ENCODE data around the gene OR5M8.

GRCh38 chr11:56513280-56513679, 22.1 kb upstream of the OR5M8 start:
- TF ChIP-seq, protein P1, sequence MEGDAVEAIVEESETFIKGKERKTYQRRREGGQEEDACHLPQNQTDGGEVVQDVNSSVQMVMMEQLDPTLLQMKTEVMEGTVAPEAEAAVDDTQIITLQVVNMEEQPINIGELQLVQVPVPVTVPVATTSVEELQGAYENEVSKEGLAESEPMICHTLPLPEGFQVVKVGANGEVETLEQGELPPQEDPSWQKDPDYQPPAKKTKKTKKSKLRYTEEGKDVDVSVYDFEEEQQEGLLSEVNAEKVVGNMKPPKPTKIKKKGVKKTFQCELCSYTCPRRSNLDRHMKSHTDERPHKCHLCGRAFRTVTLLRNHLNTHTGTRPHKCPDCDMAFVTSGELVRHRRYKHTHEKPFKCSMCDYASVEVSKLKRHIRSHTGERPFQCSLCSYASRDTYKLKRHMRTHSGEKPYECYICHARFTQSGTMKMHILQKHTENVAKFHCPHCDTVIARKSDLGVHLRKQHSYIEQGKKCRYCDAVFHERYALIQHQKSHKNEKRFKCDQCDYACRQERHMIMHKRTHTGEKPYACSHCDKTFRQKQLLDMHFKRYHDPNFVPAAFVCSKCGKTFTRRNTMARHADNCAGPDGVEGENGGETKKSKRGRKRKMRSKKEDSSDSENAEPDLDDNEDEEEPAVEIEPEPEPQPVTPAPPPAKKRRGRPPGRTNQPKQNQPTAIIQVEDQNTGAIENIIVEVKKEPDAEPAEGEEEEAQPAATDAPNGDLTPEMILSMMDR (IDR thresholded peaks at IDR 0.05): no peak
- TF ChIP-seq EP300 (IDR thresholded peaks at IDR 0.05) (no peak), POLR2A (IDR thresholded peaks at IDR 0.05; ENCODE audit: low read length) (no peak), NPAS2 (CRISPR knock-in tag; IDR thresholded peaks at IDR 0.05; ENCODE audit: borderline replicate concordance) (no peak), MYC (IDR thresholded peaks at IDR 0.05; ENCODE audit: borderline replicate concordance, low read length) (no peak), SMC3 (IDR thresholded peaks at IDR 0.05) (no peak), FOSL2 (IDR thresholded peaks at IDR 0.05) (no peak), FOSL2 (CRISPR knock-in tag; IDR thresholded peaks at IDR 0.05) (no peak)
- TF ChIP-seq, protein P2, sequence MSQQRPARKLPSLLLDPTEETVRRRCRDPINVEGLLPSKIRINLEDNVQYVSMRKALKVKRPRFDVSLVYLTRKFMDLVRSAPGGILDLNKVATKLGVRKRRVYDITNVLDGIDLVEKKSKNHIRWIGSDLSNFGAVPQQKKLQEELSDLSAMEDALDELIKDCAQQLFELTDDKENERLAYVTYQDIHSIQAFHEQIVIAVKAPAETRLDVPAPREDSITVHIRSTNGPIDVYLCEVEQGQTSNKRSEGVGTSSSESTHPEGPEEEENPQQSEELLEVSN (IDR thresholded peaks at IDR 0.05; ENCODE audit: borderline replicate concordance, low read depth): no peak
